Loucy (cell line): Measurements from ENCODE around the gene PMEPA1.

Experiments used
- H2AFZ ChIP-seq: fragments of 200-600 bp; sonication (generic); 2 replicates; pipeline ENCODE4 v1.6.0; 2016; ENCODE audit warnings: antibody characterized with exemption, mild to moderate bottlenecking, low read length, moderate library complexity
- H3F3A ChIP-seq: fragments of 200-600 bp; 2 replicates; pipeline ENCODE4 v1.6.0; 2016; ENCODE audit warnings: antibody characterized with exemption, low read depth, mild to moderate bottlenecking
- H3K27me3 ChIP-seq: fragments of 200-600 bp; sonication (generic); 2 replicates; pipeline ENCODE4 v1.6.1; 2014; ENCODE audit warnings: low read length, mild to moderate bottlenecking; ENCODE audit not compliant: insufficient read depth, poor library complexity, severe bottlenecking
- H3K36me3 ChIP-seq: fragments of 200-600 bp; sonication (generic); 2 replicates; pipeline ENCODE4 v1.6.1; 2016; ENCODE audit warnings: low read length; ENCODE audit not compliant: insufficient read depth
- H3K4me1 ChIP-seq: fragments of 200-600 bp; sonication (generic); 2 replicates; pipeline ENCODE4 v1.5.1; 2014; ENCODE audit warnings: low read length, mild to moderate bottlenecking; ENCODE audit not compliant: insufficient read depth, poor library complexity, severe bottlenecking
- H3K4me2 ChIP-seq: fragments of 200-600 bp; sonication (generic); 2 replicates; pipeline ENCODE4 v1.6.0; 2014; ENCODE audit warnings: antibody characterized with exemption, low read length, low read depth, mild to moderate bottlenecking; ENCODE audit not compliant: poor library complexity, severe bottlenecking
- H3K4me3 ChIP-seq: fragments of 200-600 bp; sonication (generic); 2 replicates; pipeline ENCODE4 v1.5.1; 2014; ENCODE audit warnings: low read length, mild to moderate bottlenecking, mixed read lengths; ENCODE audit not compliant: poor library complexity, severe bottlenecking
- H3K79me2 ChIP-seq: fragments of 200-600 bp; sonication (generic); 2 replicates; pipeline ENCODE4 v1.6.1; 2014; ENCODE audit warnings: low read length; ENCODE audit not compliant: insufficient read depth
- H3K9ac ChIP-seq: fragments of 200-600 bp; sonication (generic); 2 replicates; pipeline ENCODE4 v1.6.0; 2014; ENCODE audit warnings: mild to moderate bottlenecking, low read depth, low read length, moderate library complexity; ENCODE audit not compliant: poor library complexity, severe bottlenecking
- H3K9me2 ChIP-seq: fragments of 200-600 bp; sonication (generic); replicated peaks from 2 replicates; pipeline ENCODE4 v1.6.1; 2016; ENCODE audit warnings: low read depth, low read length, mixed read lengths
- H3K9me3 ChIP-seq: fragments of 200-600 bp; sonication (generic); 2 replicates; pipeline ENCODE4 v1.6.1; 2014; ENCODE audit warnings: mild to moderate bottlenecking, antibody characterized with exemption, low read length, low read depth; ENCODE audit not compliant: insufficient read depth
- H4K20me1 ChIP-seq: fragments of 200-600 bp; sonication (generic); 2 replicates; pipeline ENCODE4 v1.6.0; 2014; ENCODE audit warnings: antibody characterized with exemption, low read length, mild to moderate bottlenecking; ENCODE audit not compliant: insufficient read depth, poor library complexity, severe bottlenecking
- CTCF ChIP-seq: fragments of 200-600 bp; sonication (generic); conservative IDR thresholded peaks from 2 replicates; pipeline ENCODE4 v1.5.1; 2014; ENCODE audit warnings: mild to moderate bottlenecking, antibody characterized with exemption, low read length
- EZH2phosphoT487 ChIP-seq: fragments of 200-600 bp; IDR thresholded peaks from 2 replicates; pipeline ENCODE4 v1.6.1; 2018; ENCODE audit warnings: antibody characterized with exemption, mild to moderate bottlenecking, moderate library complexity, borderline replicate concordance

Gene PMEPA1

GRCh38 chr20:57622201-57622570 is 87.6 kb downstream of the PMEPA1 start:
- H3K4me2 ChIP-seq: no peak overlapping the region

GRCh38 chr20:57621421-57622200 is 88.2 kb downstream of the PMEPA1 start:
- Histone ChIP-seq H3K4me1 (peaks cover 34% of the 10 kb centered on the region), H3K4me2 (peak overlapping the region; percentile 72)

More at GRCh38 chr20:57622201-57622570, 87.6 kb downstream of the PMEPA1 start:
- Histone ChIP-seq H3F3A (0 out of 2 replicates have a peak, but pooled peaks cover 5% of the 10 kb centered on the region), H3K27me3 (peaks cover 33% of the 10 kb centered on the region), H3K79me2 (no peaks in the 10 kb centered on the region), H3K9me3 (no peaks in the 10 kb centered on the region), H3K4me1 (peaks cover 36% of the 10 kb centered on the region), H3K9me2 (no peaks in the 10 kb centered on the region), H3K4me3 (no peak overlapping the region), H2AFZ (no peak overlapping the region), H3K9ac (no peak overlapping the region), H3K36me3 (no peaks in the 10 kb centered on the region), H4K20me1 (no peaks in the 10 kb centered on the region)
- TF ChIP-seq CTCF (no peak), EZH2phosphoT487 (no peak)

GRCh38 chr20:57620999-57621398 is 88.8 kb downstream of the PMEPA1 start:
- peaks cover 34% of the 10 kb centered on the region for H3K4me1 ChIP-seq
- peaks cover 40% of the 10 kb centered on the region for H3K27me3 ChIP-seq
- H2AFZ ChIP-seq: no peak overlapping the region
- H4K20me1 ChIP-seq: no peaks in the 10 kb centered on the region
- H3K79me2 ChIP-seq: no peaks in the 10 kb centered on the region
- TF ChIP-seq CTCF (no peak), EZH2phosphoT487 (no peak)
- peak overlapping the region; percentile 72 for H3K4me2 ChIP-seq
- no peaks in the 10 kb centered on the region for H3K9me3 ChIP-seq
- H3K36me3 ChIP-seq: no peaks in the 10 kb centered on the region
- H3K9me2 ChIP-seq: no peaks in the 10 kb centered on the region
- H3K9ac ChIP-seq: no peak overlapping the region
- H3K4me3 ChIP-seq: no peak overlapping the region
- H3F3A ChIP-seq: 0 out of 2 replicates have a peak, but pooled peaks cover 5% of the 10 kb centered on the region

More at GRCh38 chr20:57621421-57622200, 88.2 kb downstream of the PMEPA1 start:
- H3K36me3 ChIP-seq: no peaks in the 10 kb centered on the region
- no peak overlapping the region for H2AFZ ChIP-seq
- H3K79me2 ChIP-seq: no peaks in the 10 kb centered on the region
- H3K4me3 ChIP-seq: no peak overlapping the region
- no peak for TF ChIP-seq EZH2phosphoT487
- no peak for TF ChIP-seq CTCF
- no peaks in the 10 kb centered on the region for H3K9me2 ChIP-seq
- H3K9ac ChIP-seq: no peak overlapping the region
- peaks cover 39% of the 10 kb centered on the region for H3K27me3 ChIP-seq
- 0 out of 2 replicates have a peak, but pooled peaks cover 5% of the 10 kb centered on the region for H3F3A ChIP-seq
- H4K20me1 ChIP-seq: no peaks in the 10 kb centered on the region
- no peaks in the 10 kb centered on the region for H3K9me3 ChIP-seq
